Measurements from ENCODE around the gene TBKBP1. TPM values are rescaled to one million over a fixed set of nuclear protein-coding genes. Genes with fewer than 3 reads are reported as not detected.
A peak's percentile ranks its signal among the peaks of the same experiment; 100 is the strongest.

TBKBP1 gene
- total RNA-seq, 1 experiment from 2014 or later: 33.2 TPM

DNA sequence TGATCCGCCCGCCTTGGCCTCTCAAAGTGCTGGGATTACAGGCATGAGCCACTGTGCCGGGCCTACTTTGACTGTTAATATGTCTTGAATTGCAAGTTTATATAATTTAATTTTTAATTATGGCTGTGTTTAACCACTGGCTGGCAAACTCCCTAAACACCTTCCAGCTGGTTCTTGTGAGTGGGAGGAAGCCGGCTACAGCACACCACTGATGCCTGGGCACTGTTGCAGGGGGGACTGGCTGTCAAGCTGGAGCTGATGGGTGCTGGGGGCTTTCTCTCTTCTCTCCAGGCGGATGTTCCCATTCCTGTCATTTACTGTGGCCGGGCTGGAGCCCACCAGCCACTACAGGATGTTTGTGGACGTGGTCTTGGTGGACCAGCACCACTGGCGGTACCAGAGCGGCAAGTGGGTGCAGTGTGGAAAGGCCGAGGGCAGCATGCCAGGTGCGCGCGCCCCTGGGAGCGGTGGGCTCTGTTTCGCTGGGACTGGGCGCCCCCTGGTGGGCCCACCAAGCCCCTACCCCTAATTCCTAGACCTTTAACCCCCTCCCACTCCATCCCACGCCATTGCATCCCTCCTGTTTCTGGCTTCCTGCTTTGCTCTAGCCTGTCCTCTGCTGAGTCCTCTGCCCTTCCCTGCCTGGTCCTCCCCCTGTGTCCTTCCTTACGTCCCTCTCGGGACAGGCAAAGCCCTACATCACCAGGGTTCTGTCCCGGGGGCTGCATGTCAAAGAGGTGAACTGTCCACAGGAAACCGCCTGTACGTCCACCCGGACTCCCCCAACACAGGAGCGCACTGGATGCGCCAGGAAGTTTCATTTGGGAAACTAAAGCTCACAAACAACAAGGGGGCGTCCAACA lies 48.6 kb downstream of the TBKBP1 start:
- H3K4me1 ChIP-seq (ENCODE audit: insufficient read depth, low read length): no peaks in the 10 kb centered on the region
- no peak overlapping the region for H3T11ph ChIP-seq (ENCODE audit: low read length)
- H3K36me3 Mint-ChIP-seq (ENCODE audit: insufficient read depth in 1 of 3, low read depth in 3 of 3): no peaks in the 10 kb centered on the region; a peak in 1 of 7 replicates

More for the DNA sequence above, 48.6 kb downstream of the TBKBP1 start:
- Histone ChIP-seq H3K18ac (ENCODE audit: insufficient read length, low read depth, low read length) (no peak overlapping the region), H2BK12ac (ENCODE audit: insufficient read length, low read depth, low read length) (no peak overlapping the region), H3K79me1 (ENCODE audit: insufficient read depth, low read depth, low read length, poor library complexity, severe bottlenecking) (no peaks in the 10 kb centered on the region), H3K4me2 (ENCODE audit: insufficient read depth, insufficient read length, low read length) (no peak overlapping the region), H2BK20ac (ENCODE audit: low read depth, low read length, poor library complexity, severe bottlenecking) (no peak overlapping the region), H4K8ac (replicated peaks; ENCODE audit: insufficient read length, low read depth, low read length) (no peak overlapping the region), H4K5ac (ENCODE audit: insufficient read length, low read depth, low read length) (no peak overlapping the region), H2AFZ (ENCODE audit: low read length) (no peak overlapping the region), H3K27me3 (ENCODE audit: insufficient read depth, low read length) (no peaks in the 10 kb centered on the region), H3K23ac (ENCODE audit: insufficient read length, low read depth, low read length) (no peak overlapping the region), H3K9me3 (ENCODE audit: control insufficient read depth, low read depth, low read length) (no peaks in the 10 kb centered on the region), H3K4ac (ENCODE audit: low read depth, low read length) (no peak overlapping the region), H4K20me1 (ENCODE audit: control insufficient read depth, insufficient read depth, insufficient read length) (no peaks in the 10 kb centered on the region), H4K91ac (ENCODE audit: insufficient read length, low read depth, low read length) (no peak overlapping the region), H3K56ac (ENCODE audit: insufficient read length, low read depth, low read length) (no peak overlapping the region), H3K79me2 (ENCODE audit: insufficient read depth, low read length) (no peaks in the 10 kb centered on the region), H3K23me2 (ENCODE audit: insufficient read length, low read depth, low read length, poor library complexity, severe bottlenecking) (no peaks in the 10 kb centered on the region), H2AK5ac (ENCODE audit: insufficient read length, low read length) (no peak overlapping the region), H2BK15ac (ENCODE audit: low read depth, low read length) (no peak overlapping the region), H2BK5ac (ENCODE audit: insufficient read length, low read length) (no peak overlapping the region), H2BK120ac (ENCODE audit: low read depth, low read length, poor library complexity, severe bottlenecking) (no peak overlapping the region), H3K14ac (ENCODE audit: insufficient read depth, low read length) (no peak overlapping the region), H3K27ac (ENCODE audit: insufficient read length, low read depth, low read length) (no peak overlapping the region), H3K9ac (ENCODE audit: extremely low read depth, insufficient read length, low read length) (no peak overlapping the region)
- no peaks in the 10 kb centered on the region for H3K9me3 Mint-ChIP-seq
- H3K27me3 Mint-ChIP-seq (ENCODE audit: low read depth): peaks cover 36% of the 10 kb centered on the region
- H3K4me1 Mint-ChIP-seq: peaks cover 4% of the 10 kb centered on the region in 2 experiments; a peak in 3 of 4 replicates
- no CpG with 5 or more reads among the region's 26 CpGs for WGBS (ENCODE audit: extremely low coverage, insufficient read length, low lambda C conversion rate)
- H3K4me3 Mint-ChIP-seq: no peak overlapping the region
- TF ChIP-seq, protein P1, sequence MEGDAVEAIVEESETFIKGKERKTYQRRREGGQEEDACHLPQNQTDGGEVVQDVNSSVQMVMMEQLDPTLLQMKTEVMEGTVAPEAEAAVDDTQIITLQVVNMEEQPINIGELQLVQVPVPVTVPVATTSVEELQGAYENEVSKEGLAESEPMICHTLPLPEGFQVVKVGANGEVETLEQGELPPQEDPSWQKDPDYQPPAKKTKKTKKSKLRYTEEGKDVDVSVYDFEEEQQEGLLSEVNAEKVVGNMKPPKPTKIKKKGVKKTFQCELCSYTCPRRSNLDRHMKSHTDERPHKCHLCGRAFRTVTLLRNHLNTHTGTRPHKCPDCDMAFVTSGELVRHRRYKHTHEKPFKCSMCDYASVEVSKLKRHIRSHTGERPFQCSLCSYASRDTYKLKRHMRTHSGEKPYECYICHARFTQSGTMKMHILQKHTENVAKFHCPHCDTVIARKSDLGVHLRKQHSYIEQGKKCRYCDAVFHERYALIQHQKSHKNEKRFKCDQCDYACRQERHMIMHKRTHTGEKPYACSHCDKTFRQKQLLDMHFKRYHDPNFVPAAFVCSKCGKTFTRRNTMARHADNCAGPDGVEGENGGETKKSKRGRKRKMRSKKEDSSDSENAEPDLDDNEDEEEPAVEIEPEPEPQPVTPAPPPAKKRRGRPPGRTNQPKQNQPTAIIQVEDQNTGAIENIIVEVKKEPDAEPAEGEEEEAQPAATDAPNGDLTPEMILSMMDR (conservative IDR thresholded peaks at IDR 0.05): peak; percentile 91
- DNase-seq: peak; percentile 85
- no peak overlapping the region for H3K27ac Mint-ChIP-seq

All from H9 (cell line).